ENCODE measurements around the gene DZIP1.

- TF ChIP-seq, protein P1, sequence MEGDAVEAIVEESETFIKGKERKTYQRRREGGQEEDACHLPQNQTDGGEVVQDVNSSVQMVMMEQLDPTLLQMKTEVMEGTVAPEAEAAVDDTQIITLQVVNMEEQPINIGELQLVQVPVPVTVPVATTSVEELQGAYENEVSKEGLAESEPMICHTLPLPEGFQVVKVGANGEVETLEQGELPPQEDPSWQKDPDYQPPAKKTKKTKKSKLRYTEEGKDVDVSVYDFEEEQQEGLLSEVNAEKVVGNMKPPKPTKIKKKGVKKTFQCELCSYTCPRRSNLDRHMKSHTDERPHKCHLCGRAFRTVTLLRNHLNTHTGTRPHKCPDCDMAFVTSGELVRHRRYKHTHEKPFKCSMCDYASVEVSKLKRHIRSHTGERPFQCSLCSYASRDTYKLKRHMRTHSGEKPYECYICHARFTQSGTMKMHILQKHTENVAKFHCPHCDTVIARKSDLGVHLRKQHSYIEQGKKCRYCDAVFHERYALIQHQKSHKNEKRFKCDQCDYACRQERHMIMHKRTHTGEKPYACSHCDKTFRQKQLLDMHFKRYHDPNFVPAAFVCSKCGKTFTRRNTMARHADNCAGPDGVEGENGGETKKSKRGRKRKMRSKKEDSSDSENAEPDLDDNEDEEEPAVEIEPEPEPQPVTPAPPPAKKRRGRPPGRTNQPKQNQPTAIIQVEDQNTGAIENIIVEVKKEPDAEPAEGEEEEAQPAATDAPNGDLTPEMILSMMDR (IDR thresholded peaks at IDR 0.05), result no peak
- no peak for TF ChIP-seq ZFX (IDR thresholded peaks at IDR 0.05; ENCODE audit: borderline replicate concordance)
Observed at GRCh38 chr13:95544293-95544692, 100.2 kb downstream of the DZIP1 start.
